K562 (cell line): Measurements from ENCODE around the gene NUMB. TPM values are rescaled to one million over a fixed set of nuclear protein-coding genes. Genes with fewer than 3 reads are reported as not detected.

Experiments
- CEBPG ChIP-seq, 3 experiments: fragments of 200-800 bp in 1 of 3; sonication (Bioruptor generic) in 1 of 3; sonication (generic) in 1 of 3; formaldehyde crosslinking in 1 of 3; IDR thresholded peaks in 2 of 3; conservative IDR thresholded peaks in 1 of 3; 2 replicates each; pipeline versions ENCODE4 v1.6.1 to v1.8.0; 2016 to 2022; ENCODE audit warnings: missing compliant biosample characterization in 2 of 3, missing genetic modification characterization in 2 of 3, mild to moderate bottlenecking in 1 of 3, missing genetic modification reagents in 1 of 3
- E2F1 ChIP-seq: sonication (generic); formaldehyde crosslinking; IDR thresholded peaks from 2 replicates; pipeline ENCODE4 v1.8.1; 2023; ENCODE audit warnings: mild to moderate bottlenecking, missing genetic modification reagents, moderate library complexity
- FOXP1 ChIP-seq: sonication (generic); formaldehyde crosslinking; IDR thresholded peaks from 2 replicates; pipeline ENCODE4 v1.8.0; 2022; ENCODE audit warnings: mild to moderate bottlenecking, missing genetic modification reagents
- GABPA ChIP-seq: fragments of 200-800 bp; sonication (Bioruptor generic); conservative IDR thresholded peaks from 2 replicates; pipeline ENCODE4 v1.6.1; 2016; ENCODE audit warnings: low read depth, missing genetic modification characterization, missing compliant biosample characterization
- HEY1 ChIP-seq: fragments of 250-450 bp; sonication (Bioruptor Pico); IDR thresholded peaks from 2 replicates; pipeline ENCODE4 v1.5.0; 2020; ENCODE audit warnings: mild to moderate bottlenecking, moderate library complexity, borderline replicate concordance
- MAZ ChIP-seq, 2 experiments: fragments of 450-650 bp in 1 of 2; sonication (generic) in 1 of 2; formaldehyde crosslinking; IDR thresholded peaks in 1 of 2; conservative IDR thresholded peaks in 1 of 2; 2 replicates each; pipeline versions ENCODE4 v1.4.0 to v1.5.0; 2020; ENCODE audit warnings: mild to moderate bottlenecking in 1 of 2, missing genetic modification reagents in 1 of 2
- MNT ChIP-seq, 2 experiments: fragments of 450-650 bp; conservative IDR thresholded peaks; 2 replicates each; pipeline ENCODE4 v1.6.1; 2017; ENCODE audit warnings: mild to moderate bottlenecking in 2 of 2, moderate library complexity in 2 of 2
- NCOA6 ChIP-seq: fragments of 450-650 bp; IDR thresholded peaks from 2 replicates; pipeline ENCODE4 v1.6.1; 2017; ENCODE audit warnings: mild to moderate bottlenecking
- POLR3A ChIP-seq: IDR thresholded peaks from 2 replicates; pipeline ENCODE4 v1.6.1; 2011; ENCODE audit warnings: borderline replicate concordance, mild to moderate bottlenecking, moderate library complexity; ENCODE audit not compliant: insufficient read length, insufficient read depth; ENCODE audit errors: extremely low read depth
- POU5F1 ChIP-seq: fragments of 150-350 bp; IDR thresholded peaks from 2 replicates; pipeline ENCODE4 v1.6.1; 2014; ENCODE audit warnings: borderline replicate concordance, low read length, low read depth, mild to moderate bottlenecking; ENCODE audit not compliant: partially characterized antibody
- SMARCB1 ChIP-seq: IDR thresholded peaks from 2 replicates; pipeline ENCODE4 v1.6.1; 2011; ENCODE audit warnings: improper control_type of control experiment, low read depth; ENCODE audit not compliant: insufficient read length
- SMARCC2 ChIP-seq: fragments of 450-650 bp; IDR thresholded peaks from 2 replicates; pipeline ENCODE4 v1.6.1; 2017; ENCODE audit warnings: antibody characterized with exemption, moderate library complexity, mild to moderate bottlenecking, low read depth
- SMC3 ChIP-seq: conservative IDR thresholded peaks from 2 replicates; pipeline ENCODE4 v1.6.1; 2011; ENCODE audit warnings: low read depth, low read length, improper control_type of control experiment; ENCODE audit not compliant: insufficient read depth
- SPI1 ChIP-seq: IDR thresholded peaks from 2 replicates; pipeline ENCODE4 v1.6.1; 2011; ENCODE audit warnings: low read depth, low read length, control low read depth, borderline replicate concordance
- UBTF ChIP-seq, 2 experiments: IDR thresholded peaks; 2 replicates each; pipeline ENCODE4 v1.6.1; 2012; ENCODE audit warnings: improper control_type of control experiment in 2 of 2, low read depth in 2 of 2, low read length in 2 of 2, borderline replicate concordance in 1 of 2
- ZNF146 ChIP-seq: IDR thresholded peaks from one replicate; pipeline ENCODE4 v1.6.1; 2018; ENCODE audit warnings: missing compliant biosample characterization; ENCODE audit not compliant: unreplicated experiment
- polyA plus RNA-seq, 8 experiments: library from polyadenylated mRNA; depleted of rRNA in 4 of 8; stranded (reverse) in 5 of 8; unstranded in 3 of 8; fragments of >200 nt; fragmentation: Nextera tagmentation in 2 of 8; fragmentation: Illumina TruSeq in 1 of 8; extraction: Ambion mirVana in 2 of 8; extraction: Trizol in 1 of 8; gene quantifications; 2 replicates each; pipeline versions ENCODE4 v1.2.1 to v1.2.3, GENCODE V29; 2011 to 2014; ENCODE audit warnings: inconsistent platforms in 1 of 8, missing spikeins in 1 of 8
- total RNA-seq, 7 experiments: library from RNA; depleted of rRNA in 6 of 7; stranded (reverse); fragments of >200 nt in 6 of 7; fragmentation: Illumina TruSeq in 2 of 7; extraction: Trizol in 2 of 7; gene quantifications; 2 replicates each; pipeline versions ENCODE4 v1.2.1 to v1.2.3, GENCODE V29; 2011 to 2021; ENCODE audit warnings: low replicate concordance in 1 of 7

NUMB gene
- total and polyA plus RNA-seq, 9 of the 15 experiments (the other 6 are each of a cell fraction or from before 2014, with no cell fraction given), result 13.5 to 54.0 (median 32.3) TPM

GRCh38 chr14:73245480-73246325 is 212.6 kb downstream of the NUMB start (continued):
- TF ChIP-seq UBTF (IDR thresholded peaks at IDR 0.05; ENCODE audit: borderline replicate concordance in 1 of 2, low read depth in 2 of 2, low read length in 2 of 2) (peak in 1 of 2 experiments; percentile 42; a peak in 1 of 4 replicates), POU5F1 (no peak), E2F1 (CRISPR knock-in tag) (no peak), SMARCB1 (no peak), NCOA6 (peak; percentile 95), SMARCC2 (no peak), POLR3A (no peak), MAZ (CRISPR knock-in tag; conservative IDR thresholded peaks at IDR 0.05 in 1 of 2, IDR thresholded peaks at IDR 0.05 in 1 of 2) (peak in 1 of 2 experiments; percentile 64; a peak in 2 of 4 replicates), ZNF146 (CRISPR knock-in tag) (no peak), CEBPG (CRISPR knock-in tag; IDR thresholded peaks at IDR 0.05) (no peak), CEBPG (tag; conservative IDR thresholded peaks at IDR 0.05 in 1 of 2, IDR thresholded peaks at IDR 0.05 in 1 of 2) (no peak), SPI1 (peak; percentile 64; the same call in 1 of the 2 replicates), HEY1 (no peak), FOXP1 (no peak), MNT (conservative IDR thresholded peaks at IDR 0.05) (peak; percentile 18 to 45; a peak in 2 of 4 replicates), SMC3 (no peak), GABPA (tag) (peak; percentile 83)
